GM13976 (cell line): Measurements from ENCODE around the gene C4orf50.

Experiments used
- DNase-seq: peaks from one replicate; pipeline ENCODE4 v3.0.0; 2012; ENCODE audit warnings: low spot score
- CTCF ChIP-seq: IDR thresholded peaks from 2 replicates; pipeline ENCODE4 v1.5.1; 2012; ENCODE audit warnings: borderline replicate concordance, mild to moderate bottlenecking; ENCODE audit not compliant: insufficient read depth; ENCODE audit errors: extremely low read depth, missing control alignments, control extremely low read depth
- in situ Hi-C: fragments of 300-500 bp; cut with MboI; formaldehyde crosslinking; loops from one replicate; pipeline ENCODE4 v1.12.0; 2022; ENCODE audit warnings: low sequenced_read_pairs, mixed read lengths, inconsistent platforms; ENCODE audit not compliant: unreplicated experiment

C4orf50 gene

DNA sequence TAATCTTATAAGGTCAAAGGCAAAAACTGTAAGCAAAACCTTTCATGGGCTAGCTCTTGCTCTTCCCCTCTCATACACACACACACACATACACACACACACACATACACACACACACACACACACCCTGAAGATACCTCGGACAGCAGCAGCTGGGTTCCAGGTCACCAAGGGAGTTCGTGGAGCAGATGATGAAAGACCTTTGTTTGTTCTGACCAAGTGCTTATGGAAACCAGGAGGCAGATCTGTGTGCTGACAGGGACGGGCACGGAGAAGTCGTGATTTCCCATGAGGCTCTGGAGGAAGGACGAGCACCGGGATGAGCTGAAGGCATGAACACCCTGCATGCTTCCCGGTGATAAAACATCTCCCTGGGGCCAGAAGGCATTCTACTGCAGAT, 90.0 kb downstream of the C4orf50 start:
- in situ Hi-C loops: no loop called here

GRCh38 chr4:5927747-5928146, 90.5 kb downstream of the C4orf50 start:
- TF ChIP-seq CTCF: no peak
- in situ Hi-C loops: no loop called here
- no peak for DNase-seq

More for the DNA sequence above, 90.0 kb downstream of the C4orf50 start:
- no peak for TF ChIP-seq CTCF
- no peak for DNase-seq

DNA sequence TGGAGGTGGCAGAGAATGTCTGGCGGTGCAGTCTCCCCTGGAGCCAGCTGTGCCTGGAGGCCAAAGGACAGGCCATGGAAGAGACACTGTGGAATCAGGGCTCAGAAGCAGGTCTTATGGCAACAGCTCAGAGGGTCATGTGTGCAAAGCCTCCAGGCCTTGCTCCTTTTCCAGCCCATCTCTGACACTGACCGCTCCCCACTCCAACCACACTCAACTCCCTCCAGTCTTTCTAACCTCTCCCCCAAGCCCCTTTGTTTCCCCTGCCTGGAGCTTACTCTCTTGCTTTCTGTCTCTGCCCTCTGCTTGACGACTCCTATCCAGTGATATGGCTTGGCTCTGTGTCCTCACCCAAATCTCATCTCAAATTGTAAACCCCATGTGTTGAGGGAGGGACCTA, 91.1 kb downstream of the C4orf50 start:
- DNase-seq: no peak
- in situ Hi-C loops: no loop called here
- TF ChIP-seq CTCF: no peak

DNA sequence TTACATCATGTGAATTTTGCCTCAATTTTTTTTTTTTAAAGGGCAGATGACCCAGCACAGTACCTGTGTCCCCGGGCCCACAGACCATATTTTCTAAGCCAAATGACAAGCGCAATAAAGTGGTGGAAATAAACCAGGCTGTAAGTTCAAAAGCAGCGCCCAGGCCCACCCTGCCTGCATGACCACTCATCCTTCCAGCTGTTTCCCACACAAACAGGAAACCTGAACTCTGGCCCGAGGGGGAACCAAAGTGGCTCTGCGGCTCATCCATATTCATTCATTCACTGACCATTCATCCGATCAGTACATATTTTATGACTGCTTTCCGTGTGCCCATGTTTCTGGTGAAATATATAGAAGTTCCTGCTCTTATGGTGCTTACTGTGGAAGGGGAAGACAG, 91.6 kb downstream of the C4orf50 start:
- no peak for TF ChIP-seq CTCF
- in situ Hi-C loops: no loop called here
- DNase-seq: no peak

- no peak for DNase-seq
- TF ChIP-seq CTCF: no peak
- in situ Hi-C loops: no loop called here
Observed at GRCh38 chr4:5925419-5926200, 92.6 kb downstream of the C4orf50 start.

- in situ Hi-C loops: no loop called here
- DNase-seq: no peak
- no peak for TF ChIP-seq CTCF
Observed at GRCh38 chr4:5924461-5925125, 93.6 kb downstream of the C4orf50 start.
